Measurements from ENCODE around the gene AP5S1. TPM values are rescaled to one million over a fixed set of nuclear protein-coding genes. Genes with fewer than 3 reads are reported as not detected.

AP5S1 gene
- total and polyA plus RNA-seq, 2 of the 13 experiments (the other 11 are each of a cell fraction or from before 2014, with no cell fraction given): 7.9 to 23.2 TPM

DNA sequence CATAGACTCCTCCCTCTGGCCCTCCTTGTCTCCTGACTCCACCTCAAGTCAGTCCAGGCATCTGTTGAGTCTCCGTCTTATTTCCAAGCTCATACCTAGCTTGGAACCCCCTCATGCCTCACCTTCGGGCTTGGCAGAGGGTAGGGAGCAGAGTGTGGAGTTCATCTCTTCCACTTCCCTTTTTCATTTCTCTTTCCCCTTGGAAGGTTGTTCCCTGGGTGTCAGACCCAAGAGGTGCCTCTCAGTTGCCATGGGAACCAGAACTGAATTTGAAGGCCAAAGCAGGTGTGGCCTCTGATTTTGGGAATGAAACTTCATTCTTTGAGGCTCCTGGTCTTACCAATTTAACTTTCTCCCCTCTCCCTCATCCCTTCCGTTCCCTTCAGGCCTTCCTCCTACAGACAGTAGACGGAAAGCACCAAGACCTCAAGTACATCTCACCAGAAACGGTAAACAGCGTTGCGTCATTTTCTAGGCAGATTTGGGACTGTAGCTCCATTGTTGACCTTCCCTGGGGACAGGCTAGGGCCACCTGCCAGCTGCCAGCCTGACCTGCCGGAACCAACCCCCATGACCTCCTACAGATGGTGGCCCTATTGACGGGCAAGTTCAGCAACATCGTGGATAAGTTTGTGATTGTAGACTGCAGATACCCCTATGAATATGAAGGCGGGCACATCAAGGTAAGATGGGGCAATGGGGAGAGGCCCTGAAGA is 17.7 kb upstream of the AP5S1 start (continued):
- TF ChIP-seq, protein P1, sequence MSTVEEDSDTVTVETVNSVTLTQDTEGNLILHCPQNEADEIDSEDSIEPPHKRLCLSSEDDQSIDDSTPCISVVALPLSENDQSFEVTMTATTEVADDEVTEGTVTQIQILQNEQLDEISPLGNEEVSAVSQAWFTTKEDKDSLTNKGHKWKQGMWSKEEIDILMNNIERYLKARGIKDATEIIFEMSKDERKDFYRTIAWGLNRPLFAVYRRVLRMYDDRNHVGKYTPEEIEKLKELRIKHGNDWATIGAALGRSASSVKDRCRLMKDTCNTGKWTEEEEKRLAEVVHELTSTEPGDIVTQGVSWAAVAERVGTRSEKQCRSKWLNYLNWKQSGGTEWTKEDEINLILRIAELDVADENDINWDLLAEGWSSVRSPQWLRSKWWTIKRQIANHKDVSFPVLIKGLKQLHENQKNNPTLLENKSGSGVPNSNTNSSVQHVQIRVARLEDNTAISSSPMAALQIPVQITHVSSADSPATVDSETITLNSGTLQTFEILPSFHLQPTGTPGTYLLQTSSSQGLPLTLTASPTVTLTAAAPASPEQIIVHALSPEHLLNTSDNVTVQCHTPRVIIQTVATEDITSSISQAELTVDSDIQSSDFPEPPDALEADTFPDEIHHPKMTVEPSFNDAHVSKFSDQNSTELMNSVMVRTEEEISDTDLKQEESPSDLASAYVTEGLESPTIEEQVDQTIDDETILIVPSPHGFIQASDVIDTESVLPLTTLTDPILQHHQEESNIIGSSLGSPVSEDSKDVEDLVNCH (CRISPR knock-in tag; IDR thresholded peaks at IDR 0.05): no peak
- TF ChIP-seq, protein P2, sequence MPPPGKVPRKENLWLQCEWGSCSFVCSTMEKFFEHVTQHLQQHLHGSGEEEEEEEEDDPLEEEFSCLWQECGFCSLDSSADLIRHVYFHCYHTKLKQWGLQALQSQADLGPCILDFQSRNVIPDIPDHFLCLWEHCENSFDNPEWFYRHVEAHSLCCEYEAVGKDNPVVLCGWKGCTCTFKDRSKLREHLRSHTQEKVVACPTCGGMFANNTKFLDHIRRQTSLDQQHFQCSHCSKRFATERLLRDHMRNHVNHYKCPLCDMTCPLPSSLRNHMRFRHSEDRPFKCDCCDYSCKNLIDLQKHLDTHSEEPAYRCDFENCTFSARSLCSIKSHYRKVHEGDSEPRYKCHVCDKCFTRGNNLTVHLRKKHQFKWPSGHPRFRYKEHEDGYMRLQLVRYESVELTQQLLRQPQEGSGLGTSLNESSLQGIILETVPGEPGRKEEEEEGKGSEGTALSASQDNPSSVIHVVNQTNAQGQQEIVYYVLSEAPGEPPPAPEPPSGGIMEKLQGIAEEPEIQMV (CRISPR knock-in tag; IDR thresholded peaks at IDR 0.05; ENCODE audit: low read depth): no peak
- TF ChIP-seq RFX1 (IDR thresholded peaks at IDR 0.05) (peak; percentile 27; the same call in 1 of the 2 replicates), HES4 (CRISPR knock-in tag; IDR thresholded peaks at IDR 0.05; ENCODE audit: borderline replicate concordance) (0 out of 2 replicates have a peak, but pooled peaks have one; percentile 34), ZBTB8A (CRISPR knock-in tag; IDR thresholded peaks at IDR 0.05; ENCODE audit: borderline replicate concordance, low read depth) (no peak), ZNF282 (IDR thresholded peaks at IDR 0.05; ENCODE audit: partially characterized antibody) (no peak), ARHGAP35 (CRISPR knock-in tag; IDR thresholded peaks at IDR 0.05; ENCODE audit: borderline replicate concordance) (no peak), TP53 (CRISPR knock-in tag; conservative IDR thresholded peaks at IDR 0.05) (no peak)
- TF ChIP-seq, protein P3, sequence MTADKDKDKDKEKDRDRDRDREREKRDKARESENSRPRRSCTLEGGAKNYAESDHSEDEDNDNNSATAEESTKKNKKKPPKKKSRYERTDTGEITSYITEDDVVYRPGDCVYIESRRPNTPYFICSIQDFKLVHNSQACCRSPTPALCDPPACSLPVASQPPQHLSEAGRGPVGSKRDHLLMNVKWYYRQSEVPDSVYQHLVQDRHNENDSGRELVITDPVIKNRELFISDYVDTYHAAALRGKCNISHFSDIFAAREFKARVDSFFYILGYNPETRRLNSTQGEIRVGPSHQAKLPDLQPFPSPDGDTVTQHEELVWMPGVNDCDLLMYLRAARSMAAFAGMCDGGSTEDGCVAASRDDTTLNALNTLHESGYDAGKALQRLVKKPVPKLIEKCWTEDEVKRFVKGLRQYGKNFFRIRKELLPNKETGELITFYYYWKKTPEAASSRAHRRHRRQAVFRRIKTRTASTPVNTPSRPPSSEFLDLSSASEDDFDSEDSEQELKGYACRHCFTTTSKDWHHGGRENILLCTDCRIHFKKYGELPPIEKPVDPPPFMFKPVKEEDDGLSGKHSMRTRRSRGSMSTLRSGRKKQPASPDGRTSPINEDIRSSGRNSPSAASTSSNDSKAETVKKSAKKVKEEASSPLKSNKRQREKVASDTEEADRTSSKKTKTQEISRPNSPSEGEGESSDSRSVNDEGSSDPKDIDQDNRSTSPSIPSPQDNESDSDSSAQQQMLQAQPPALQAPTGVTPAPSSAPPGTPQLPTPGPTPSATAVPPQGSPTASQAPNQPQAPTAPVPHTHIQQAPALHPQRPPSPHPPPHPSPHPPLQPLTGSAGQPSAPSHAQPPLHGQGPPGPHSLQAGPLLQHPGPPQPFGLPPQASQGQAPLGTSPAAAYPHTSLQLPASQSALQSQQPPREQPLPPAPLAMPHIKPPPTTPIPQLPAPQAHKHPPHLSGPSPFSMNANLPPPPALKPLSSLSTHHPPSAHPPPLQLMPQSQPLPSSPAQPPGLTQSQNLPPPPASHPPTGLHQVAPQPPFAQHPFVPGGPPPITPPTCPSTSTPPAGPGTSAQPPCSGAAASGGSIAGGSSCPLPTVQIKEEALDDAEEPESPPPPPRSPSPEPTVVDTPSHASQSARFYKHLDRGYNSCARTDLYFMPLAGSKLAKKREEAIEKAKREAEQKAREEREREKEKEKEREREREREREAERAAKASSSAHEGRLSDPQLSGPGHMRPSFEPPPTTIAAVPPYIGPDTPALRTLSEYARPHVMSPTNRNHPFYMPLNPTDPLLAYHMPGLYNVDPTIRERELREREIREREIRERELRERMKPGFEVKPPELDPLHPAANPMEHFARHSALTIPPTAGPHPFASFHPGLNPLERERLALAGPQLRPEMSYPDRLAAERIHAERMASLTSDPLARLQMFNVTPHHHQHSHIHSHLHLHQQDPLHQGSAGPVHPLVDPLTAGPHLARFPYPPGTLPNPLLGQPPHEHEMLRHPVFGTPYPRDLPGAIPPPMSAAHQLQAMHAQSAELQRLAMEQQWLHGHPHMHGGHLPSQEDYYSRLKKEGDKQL (CRISPR knock-in tag; IDR thresholded peaks at IDR 0.05; ENCODE audit: low read depth): no peak
- TF ChIP-seq, protein P4, sequence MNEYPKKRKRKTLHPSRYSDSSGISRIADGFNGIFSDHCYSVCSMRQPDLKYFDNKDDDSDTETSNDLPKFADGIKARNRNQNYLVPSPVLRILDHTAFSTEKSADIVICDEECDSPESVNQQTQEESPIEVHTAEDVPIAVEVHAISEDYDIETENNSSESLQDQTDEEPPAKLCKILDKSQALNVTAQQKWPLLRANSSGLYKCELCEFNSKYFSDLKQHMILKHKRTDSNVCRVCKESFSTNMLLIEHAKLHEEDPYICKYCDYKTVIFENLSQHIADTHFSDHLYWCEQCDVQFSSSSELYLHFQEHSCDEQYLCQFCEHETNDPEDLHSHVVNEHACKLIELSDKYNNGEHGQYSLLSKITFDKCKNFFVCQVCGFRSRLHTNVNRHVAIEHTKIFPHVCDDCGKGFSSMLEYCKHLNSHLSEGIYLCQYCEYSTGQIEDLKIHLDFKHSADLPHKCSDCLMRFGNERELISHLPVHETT (CRISPR knock-in tag; conservative IDR thresholded peaks at IDR 0.05): no peak
- TF ChIP-seq, protein P5, sequence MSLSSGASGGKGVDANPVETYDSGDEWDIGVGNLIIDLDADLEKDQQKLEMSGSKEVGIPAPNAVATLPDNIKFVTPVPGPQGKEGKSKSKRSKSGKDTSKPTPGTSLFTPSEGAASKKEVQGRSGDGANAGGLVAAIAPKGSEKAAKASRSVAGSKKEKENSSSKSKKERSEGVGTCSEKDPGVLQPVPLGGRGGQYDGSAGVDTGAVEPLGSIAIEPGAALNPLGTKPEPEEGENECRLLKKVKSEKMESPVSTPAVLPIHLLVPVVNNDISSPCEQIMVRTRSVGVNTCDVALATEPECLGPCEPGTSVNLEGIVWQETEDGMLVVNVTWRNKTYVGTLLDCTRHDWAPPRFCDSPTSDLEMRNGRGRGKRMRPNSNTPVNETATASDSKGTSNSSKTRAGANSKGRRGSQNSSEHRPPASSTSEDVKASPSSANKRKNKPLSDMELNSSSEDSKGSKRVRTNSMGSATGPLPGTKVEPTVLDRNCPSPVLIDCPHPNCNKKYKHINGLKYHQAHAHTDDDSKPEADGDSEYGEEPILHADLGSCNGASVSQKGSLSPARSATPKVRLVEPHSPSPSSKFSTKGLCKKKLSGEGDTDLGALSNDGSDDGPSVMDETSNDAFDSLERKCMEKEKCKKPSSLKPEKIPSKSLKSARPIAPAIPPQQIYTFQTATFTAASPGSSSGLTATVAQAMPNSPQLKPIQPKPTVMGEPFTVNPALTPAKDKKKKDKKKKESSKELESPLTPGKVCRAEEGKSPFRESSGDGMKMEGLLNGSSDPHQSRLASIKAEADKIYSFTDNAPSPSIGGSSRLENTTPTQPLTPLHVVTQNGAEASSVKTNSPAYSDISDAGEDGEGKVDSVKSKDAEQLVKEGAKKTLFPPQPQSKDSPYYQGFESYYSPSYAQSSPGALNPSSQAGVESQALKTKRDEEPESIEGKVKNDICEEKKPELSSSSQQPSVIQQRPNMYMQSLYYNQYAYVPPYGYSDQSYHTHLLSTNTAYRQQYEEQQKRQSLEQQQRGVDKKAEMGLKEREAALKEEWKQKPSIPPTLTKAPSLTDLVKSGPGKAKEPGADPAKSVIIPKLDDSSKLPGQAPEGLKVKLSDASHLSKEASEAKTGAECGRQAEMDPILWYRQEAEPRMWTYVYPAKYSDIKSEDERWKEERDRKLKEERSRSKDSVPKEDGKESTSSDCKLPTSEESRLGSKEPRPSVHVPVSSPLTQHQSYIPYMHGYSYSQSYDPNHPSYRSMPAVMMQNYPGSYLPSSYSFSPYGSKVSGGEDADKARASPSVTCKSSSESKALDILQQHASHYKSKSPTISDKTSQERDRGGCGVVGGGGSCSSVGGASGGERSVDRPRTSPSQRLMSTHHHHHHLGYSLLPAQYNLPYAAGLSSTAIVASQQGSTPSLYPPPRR (CRISPR knock-in tag; IDR thresholded peaks at IDR 0.05; ENCODE audit: borderline replicate concordance): no peak

Data from HepG2 (cell line).